ENCODE data around the gene LAMB1.

DNA sequence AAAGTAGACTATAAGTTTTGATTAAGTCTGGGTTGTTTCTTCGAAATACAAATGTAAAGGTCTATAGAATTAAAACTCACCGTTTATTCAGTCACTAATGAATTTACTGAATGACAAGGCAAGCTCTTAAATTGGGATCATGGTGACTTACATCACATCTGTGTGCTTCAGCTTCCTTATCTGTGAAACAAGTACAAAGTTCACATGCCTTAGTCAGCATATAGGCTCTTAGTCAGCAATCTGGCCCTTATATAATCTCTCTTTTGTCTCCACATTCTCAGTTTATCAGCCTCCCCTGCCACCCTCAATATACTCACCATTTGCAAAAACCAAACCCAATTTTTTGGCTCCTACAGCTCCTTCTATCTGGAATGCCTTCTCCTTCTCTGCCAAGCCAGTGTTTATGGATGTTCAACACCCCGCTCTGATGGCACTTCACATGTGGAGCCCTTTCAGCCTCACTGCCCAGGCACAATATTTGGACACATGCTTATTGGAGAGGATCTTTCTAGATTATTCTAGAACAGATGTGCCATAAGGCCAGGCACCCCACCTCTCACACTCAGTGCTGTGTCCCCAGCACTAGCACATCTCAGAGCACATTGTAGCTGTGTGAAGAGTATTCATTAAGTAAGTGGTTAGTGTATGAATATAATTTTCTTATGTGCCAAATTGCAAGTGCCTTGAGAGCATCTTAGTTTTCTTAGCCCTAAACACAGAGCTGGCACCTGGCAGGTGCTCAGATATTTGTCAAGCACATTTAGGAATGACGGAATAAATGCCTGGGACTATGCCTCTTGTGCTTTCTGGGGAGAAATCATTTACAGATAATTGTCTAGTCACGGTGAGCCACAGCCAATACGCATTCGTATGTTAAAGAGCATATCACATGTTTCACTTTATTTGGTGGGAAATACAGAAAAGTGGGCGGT, 9.8 kb upstream of the LAMB1 start:
- TF ChIP-seq CTCF (IDR thresholded peaks at IDR 0.05; ENCODE audit: low read length) (no peak), EZH2 (IDR thresholded peaks at IDR 0.05; ENCODE audit: borderline replicate concordance, low read length) (no peak)
